Uterine smooth muscle cell (primary cell): ENCODE measurements around the gene SLFN14. TPM values are rescaled to one million over a fixed set of nuclear protein-coding genes. Genes with fewer than 3 reads are reported as not detected.

Experiments
- total RNA-seq: library from RNA; depleted of rRNA; stranded (reverse); fragments of >200 nt; gene quantifications from 2 replicates; pipeline ENCODE4 v1.2.3, GENCODE V29; 2014

Gene SLFN14
- total RNA-seq, result not detected in 2 replicates

GRCh38 chr17:35560703-35561102, at the start of gene SLFN14:
Gene SLFN14, minus strand, starts transcription at chr17:35560819. Its CDS starts 2,757 bp downstream, at chr17:35558062.

GRCh38 chr17:35587074-35587961, 26.7 kb upstream of the SLFN14 start, which contains the start of gene AP2B1:
Gene AP2B1, plus strand, starts transcription at chr17:35587322. Its CDS starts 6,709 bp downstream, at chr17:35594031.

GRCh38 chr17:35578197-35578928, 17.7 kb upstream of the SLFN14 start, which contains the start of gene PEX12:
Gene PEX12, minus strand, starts transcription at chr17:35578571. Its CDS starts 550 bp downstream, at chr17:35578021.

GRCh38 chr17:35537601-35538141, 22.9 kb downstream of the SLFN14 start, which contains the start of gene SLFN12L:
Gene SLFN12L, minus strand, starts transcription at chr17:35537678. Its CDS starts 15,314 bp downstream, at chr17:35522364.

Other genes starting within 250 kb of the SLFN14 start
- 141 and 147 TPM in 2 replicates for gene SLFN11, start 187.2 kb downstream of the SLFN14 start, total RNA-seq
- gene SLFN12, start 128.3 kb downstream of the SLFN14 start, total RNA-seq, result 18.7 and 20.3 TPM in 2 replicates
- 4.3 and 5.0 TPM in 2 replicates for gene SLFN13, start 112.1 kb downstream of the SLFN14 start, total RNA-seq
- gene SLFN12L, start 23.1 kb downstream of the SLFN14 start, total RNA-seq, result under 0.01 and 0.11 TPM in 2 replicates
- gene PEX12, start 17.8 kb upstream of the SLFN14 start, total RNA-seq, result 3.7 and 4.5 TPM in 2 replicates
- gene AP2B1, start 26.5 kb upstream of the SLFN14 start, total RNA-seq, result 78.5 and 88.4 TPM in 2 replicates
- gene RASL10B, start 170.8 kb upstream of the SLFN14 start, total RNA-seq, result 1.5 and 6.1 TPM in 2 replicates
- gene GAS2L2, start 192.4 kb upstream of the SLFN14 start, total RNA-seq, result under 0.01 TPM in 1 of 2 replicates, not detected in the other
- not detected in 2 replicates for gene C17orf50, start 200.1 kb upstream of the SLFN14 start, total RNA-seq
- gene MMP28, start 234.8 kb upstream of the SLFN14 start, total RNA-seq, result 0.33 and 0.37 TPM in 2 replicates
- gene TAF15, start 248.7 kb upstream of the SLFN14 start, total RNA-seq, result 66.9 and 96.7 TPM in 2 replicates